ENCODE measurements around the gene HOXA5.
A peak's percentile ranks its signal among the peaks of the same experiment; 100 is the strongest.

HOXA5 gene

DNA sequence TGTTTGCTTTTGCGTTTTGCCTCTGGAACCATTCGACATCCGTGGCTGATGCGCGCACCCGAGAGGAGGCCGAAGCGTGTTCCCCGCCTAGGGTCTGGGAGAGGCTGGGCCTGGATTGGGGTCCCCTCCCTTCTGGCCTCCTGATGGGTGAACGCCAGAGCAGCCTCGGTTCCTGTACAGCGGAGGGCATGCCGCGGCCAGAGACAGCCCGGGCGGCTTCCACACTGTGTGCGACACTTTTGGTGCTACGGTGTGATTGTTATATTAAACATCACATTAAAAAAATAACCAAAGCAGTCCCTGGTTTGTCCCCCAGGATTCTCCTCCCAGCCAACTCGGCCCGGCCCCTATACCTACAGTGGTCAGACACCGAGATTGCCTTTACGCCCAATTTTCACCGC lies 16.7 kb upstream of the HOXA5 start:
- DNase-seq (ENCODE audit: low read depth in 2 of 2) = no peak

DNA sequence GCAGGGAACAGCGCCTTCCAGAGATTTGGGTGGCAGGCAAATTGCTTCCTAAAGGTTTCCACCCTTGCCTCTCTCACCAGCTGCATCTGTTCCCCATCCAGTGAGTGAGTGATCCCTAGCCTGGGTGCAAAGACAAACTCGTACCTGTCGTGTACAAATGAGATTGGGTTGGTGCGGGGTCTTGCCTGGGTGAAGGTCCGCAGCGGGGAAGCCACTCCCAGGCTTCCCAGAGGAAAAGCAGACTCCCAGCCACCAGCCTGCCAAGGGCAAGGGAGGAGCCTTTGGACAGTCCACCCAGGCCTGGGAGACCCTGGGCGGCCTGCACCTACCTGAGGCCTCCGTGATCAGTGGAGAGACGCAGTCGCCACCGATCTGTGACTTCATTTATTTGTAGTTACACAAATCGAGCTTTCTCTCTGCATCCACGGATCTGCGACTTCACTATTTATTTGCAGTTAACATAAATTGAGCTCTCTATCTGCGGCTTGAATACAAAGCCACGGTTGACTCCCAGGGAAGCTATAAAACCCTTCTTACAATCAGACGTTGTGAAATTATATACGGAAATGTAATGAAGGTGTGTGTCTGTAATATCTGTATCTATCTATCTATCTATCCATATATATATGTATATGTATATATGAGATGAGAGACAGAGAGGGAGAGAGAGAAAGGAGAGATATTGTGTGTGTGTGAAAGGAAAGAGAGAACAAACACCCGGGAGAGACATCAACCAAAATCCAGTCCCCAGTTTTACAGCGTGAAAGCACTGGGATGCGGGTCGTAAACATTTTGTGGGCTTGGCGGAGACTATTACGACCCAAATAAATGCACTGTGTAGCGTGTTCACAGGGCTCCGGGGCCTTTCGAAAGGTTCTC lies 16.0 kb upstream of the HOXA5 start:
- DNase-seq (ENCODE audit: low read depth in 2 of 2) = no peak

DNA sequence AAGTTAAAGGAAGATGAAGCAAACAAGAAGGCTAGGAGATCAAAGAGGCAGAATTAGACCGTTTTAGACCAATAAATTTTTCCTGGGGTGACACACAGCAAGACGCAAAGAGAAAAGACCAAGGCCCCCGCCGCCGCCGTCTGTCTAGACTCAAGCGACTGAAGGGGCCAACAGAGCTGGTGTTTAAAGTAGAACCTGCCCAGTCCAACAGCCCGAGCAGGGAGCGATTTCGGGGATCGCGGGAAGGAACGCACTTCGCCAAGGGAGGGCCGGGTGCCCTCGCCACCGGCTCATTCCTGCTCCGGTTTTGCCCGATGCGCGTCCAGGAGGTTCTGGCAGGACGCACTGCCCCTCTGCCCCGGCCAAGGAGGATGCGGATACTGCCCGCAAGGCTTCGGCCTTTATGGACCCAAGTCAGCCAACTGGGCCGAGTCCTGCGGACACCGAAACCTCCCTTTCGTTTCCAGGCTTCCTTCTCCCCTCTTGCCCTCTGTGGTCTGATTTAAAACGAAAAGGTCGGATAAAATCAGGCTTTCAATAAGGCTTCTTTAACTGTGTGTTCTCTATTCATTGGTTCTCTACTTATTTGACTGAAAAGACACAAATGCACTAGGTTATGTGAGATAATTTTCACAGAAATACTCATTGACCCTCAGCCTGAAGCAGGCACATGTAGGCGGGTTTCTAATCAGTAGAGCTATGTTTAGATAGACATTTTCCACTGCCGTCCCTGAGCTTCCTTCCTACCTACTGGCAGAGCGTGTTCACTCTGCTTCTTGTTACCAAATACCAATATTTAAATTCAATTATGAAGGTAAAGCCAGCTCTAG lies 15.2 kb upstream of the HOXA5 start:
- no peak for DNase-seq (ENCODE audit: low read depth in 2 of 2)

DNA sequence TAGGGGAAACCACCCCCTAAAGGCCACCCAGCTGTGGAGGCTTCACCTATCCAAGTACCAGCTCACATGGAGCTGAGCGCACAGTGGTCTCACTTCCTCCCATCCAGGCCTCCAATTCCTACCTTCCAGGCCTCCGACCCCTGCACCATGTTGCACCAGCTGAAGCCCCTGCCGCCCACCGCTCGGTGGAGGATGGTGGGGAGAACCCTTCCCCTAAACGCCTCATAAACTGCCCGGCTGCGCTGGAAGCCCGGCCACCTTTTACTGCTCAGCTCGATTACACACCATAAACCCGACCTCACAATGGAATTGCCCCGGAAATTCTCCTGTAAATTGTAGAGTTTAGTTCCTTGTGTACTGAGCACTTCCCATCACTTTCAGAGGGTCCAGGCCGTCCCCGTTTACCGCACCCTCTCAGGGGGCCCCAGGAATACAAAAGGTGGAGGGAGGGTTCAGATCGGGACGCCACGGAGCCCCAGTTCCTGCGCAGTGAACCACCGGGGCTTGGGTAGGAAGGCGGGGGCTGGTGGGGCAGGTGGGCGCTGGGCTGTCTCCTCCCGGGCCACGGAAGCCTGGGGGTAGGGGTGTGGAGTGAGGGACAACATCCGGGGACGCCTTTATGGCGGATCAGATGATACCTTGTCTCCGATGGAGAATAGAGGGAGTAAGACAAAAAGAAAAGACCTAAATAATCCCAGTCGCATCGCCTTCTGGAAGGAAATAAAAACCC lies 14.4 kb upstream of the HOXA5 start:
- DNase-seq (ENCODE audit: low read depth in 2 of 2) = no peak

DNA sequence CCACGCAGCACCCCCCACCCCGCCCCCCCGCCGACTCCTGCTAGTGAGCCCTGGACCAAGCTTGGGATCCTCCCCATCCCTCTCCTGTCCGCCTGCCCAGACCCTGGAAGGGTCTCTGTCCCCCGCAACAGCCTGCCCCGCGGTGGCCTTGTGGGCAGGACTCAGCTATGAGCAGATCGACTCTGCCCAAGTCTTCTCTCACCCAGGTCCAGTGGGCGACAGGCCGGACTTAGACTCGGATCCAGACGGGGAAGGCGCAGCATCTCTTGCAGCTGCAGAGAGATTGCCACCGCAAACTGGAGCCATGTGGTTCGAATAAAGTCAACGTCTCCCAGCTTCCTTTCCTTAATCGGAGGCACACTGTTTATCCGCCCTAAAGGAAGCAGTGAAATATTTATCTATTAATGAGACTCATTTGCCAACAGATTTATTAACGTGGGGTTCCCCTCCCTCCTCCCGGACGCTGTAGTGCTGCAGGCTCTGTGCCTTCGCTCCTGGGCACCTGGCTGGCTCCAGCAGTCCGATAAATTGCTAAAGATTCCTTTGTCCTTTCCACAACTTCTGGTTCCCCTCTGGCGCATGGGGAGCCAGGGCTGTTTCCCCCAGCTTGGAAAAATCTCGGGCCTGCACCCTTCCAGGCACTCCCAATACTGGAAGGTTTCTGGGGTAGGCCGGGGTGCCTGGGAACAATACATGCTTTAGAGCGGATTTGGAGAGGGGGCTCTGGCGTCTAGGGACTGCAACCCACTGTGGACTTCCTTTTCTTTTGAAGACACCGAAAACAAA lies 13.6 kb upstream of the HOXA5 start:
- no peak for DNase-seq (ENCODE audit: low read depth in 2 of 2)

DNA sequence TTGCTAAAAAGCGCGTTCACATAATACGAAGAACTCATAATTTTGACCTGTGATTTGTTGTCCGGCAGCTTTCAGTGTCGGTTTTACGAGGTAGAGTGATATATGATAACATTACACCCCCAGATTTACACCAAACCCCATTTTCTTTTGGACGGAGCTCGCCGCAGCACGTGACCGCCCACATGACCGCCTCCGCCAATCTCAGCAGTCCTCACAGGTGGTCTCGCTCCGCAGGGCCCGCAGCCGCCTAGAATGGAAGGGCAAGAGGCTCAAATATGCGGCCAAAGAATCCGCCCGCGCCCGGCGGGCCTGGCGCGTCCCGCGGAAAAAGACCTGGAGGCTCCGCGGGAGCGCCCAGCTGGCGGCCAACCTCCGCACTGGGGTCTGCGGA lies 13.0 kb upstream of the HOXA5 start, which contains the start of gene HOXA7:
TSS of gene HOXA7 (minus strand) at position 168 of the 391 bp plus-strand sequence. CDS start at position 38, 130 bp downstream.
- DNase-seq (ENCODE audit: low read depth in 2 of 2) = no peak

DNA sequence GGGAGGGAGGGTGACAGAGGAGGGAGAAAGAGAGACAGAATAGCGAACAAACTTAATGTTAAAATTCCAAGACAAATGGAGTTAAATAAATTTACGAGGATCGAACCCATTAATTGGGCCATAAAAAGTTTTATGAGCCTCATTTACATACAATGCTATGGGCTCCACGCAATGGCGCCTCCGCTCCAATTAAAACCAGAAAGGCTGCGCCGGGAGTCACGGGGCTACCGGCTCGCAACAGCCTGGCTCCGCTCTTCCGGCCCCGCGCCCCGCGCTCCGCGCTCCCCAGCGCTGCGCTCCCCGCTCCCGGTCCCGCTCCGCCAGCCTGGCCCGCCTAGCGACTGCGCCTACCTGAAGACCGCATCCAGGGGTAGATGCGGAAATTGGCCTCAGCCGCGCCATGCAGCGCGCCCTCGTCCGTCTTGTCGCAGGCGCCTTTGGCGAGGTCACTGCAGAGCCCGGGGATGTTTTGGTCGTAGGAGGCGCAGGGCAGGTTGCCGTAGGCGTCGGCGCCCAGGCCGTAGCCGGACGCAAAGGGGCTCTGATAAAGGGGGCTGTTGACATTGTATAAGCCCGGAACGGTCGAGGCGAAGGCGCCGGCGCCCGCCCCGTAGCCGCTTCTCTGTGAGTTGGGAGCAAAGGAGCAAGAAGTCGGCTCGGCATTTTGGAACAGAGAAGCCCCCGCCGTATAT lies 12.5 kb upstream of the HOXA5 start:
- DNase-seq (ENCODE audit: low read depth in 2 of 2) = no peak

DNA sequence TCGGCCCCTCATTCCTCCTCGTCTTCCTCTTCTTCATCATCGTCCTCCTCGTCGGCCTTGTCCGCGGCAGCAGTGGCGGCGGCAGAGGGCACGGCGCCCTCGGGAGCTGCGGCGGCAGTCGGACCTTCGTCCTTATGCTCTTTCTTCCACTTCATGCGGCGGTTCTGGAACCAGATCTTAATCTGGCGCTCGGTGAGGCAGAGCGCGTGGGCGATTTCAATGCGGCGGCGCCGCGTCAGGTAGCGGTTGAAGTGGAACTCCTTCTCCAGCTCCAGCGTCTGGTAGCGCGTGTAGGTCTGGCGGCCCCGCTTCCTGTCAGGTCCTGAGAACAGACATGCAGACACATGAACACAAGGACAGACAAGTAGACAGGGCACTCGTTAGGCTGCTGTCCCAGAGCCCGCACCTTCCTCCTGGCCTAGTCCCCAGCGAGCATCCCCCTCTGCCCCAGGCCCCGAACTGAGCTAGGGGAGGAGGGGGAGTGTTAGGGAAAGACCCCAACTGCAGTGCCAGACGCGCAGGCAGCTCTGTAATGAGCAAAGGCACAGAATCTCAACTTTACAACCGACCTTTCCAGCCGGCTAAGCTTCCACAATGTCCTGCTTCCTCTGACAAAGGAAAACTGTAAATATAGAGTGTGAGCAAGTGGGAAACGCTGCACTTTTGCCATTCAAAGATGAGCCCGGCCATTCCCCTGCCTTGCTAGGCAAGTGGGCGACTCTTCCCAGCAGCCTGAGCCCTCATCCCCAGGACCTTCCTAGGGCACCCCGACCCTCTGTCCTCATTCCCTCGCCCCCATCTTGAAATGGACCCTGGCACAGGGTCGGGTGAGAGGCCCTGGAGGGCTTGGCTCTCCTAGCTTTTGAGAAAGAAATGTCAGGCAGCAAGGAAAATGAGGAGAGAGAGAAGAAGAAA lies 11.7 kb upstream of the HOXA5 start:
- DNase-seq (ENCODE audit: low read depth in 2 of 2) = no peak

DNA sequence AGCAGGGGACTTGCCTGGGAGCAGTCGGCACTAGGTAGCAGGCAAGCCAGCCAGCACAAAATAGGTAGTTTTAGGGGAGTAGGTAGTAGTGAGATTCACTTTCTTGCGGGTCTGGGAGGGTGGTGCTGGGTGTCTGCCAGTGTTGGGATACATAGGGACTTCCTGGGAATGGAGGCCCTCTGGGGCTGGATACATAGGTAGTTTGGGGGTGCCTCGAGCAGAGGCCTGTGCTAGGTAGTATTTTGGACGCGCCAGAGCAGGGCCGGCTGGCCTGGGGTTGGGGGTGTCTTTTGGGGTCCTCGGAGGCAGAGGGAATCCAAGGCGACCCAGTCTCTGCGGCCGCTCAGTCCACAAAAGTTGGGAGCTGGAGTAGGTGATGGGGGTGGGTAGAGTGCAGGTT lies 10.9 kb upstream of the HOXA5 start:
- no peak for DNase-seq (ENCODE audit: low read depth in 2 of 2)

DNA sequence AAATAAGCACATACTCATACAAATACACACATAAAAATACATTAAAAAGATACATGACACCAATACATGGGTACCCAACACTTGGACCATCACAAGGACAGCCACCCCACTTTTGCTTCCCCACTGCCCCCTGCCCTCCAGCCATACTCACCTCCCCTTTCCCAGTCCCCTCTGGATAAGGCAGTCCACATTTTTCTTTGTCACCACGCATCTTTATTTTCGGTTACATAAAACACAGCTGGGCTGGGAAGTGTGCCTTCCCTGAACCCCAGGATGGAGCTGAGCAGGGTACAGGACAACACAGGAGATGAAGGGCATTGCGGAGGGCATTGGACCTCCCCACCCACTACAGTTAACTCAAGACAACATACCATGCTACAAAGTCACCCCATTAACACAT lies 10.0 kb upstream of the HOXA5 start:
- DNase-seq (ENCODE audit: low read depth in 2 of 2) = no peak

DNA sequence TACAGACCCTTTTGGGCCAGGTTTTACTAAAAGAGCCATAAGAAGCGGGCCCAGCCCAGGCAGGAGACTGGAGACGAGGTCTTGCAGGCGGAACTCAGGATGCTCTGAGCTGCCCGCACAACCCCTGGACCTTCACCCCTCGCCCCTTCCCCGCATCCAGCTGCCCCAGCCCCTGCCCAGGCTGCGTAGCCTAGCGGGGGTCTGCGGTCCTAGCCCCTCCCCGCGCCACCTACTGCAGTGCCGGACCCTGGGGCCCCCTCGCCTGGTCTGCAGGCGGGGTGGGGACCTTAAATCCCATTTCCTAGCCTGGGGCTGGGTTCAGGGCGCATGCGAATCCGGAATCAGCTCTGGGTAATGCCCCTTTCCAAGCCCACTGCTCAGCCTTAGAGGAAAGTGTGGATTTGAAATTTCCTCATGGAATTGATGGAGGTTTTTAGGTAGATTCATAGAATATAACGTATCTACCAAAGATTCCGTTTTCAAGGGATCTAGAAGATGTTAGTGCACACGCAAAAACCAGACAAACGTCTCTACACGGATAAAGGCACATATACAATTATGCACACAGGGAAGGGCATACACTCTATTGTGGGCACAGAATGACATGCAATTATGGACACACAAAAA lies 9.4 kb upstream of the HOXA5 start:
- no peak for DNase-seq (ENCODE audit: low read depth in 2 of 2)

DNA sequence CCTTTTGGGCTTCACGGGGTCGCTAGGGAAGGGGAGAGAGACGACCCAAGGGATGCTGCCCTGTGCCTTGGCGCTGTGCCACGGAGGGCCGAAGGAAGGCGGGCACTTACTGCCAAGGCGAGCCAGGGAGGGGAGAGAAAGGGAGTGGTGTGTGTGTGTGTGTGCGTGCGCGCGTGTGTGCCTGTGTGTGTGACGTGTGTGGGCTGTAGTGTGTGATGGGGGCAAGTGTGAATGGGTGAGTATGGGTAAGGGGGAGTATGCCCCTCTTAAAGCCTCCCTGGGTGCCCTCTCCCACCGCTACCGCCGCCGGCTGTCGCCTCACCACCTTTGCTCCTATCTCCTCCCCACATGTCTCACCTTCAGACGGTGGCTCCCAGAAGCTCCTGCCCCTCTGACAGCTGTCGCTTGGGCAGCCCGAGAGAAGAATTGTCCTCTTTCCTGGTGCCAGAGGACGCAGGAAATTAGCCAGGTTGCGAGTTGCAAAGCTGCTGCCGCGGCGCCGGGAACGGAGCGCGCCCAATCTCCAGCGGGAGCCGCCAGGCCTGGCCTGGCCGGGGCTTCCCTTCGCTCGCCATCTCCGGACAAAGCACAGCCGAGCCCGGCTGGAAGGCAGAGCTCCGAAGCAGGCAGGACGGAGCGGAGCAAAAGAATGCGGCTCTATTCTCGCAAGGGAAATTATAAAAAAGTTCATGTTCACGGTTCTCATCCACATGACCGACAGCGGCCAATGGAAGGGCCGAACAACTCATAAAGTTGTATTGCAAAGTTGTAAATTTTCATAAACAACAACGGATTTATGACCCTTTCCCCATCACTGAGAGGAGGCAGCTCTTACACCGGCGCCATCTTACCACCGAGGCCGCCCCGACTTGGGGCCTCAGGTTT lies 8.7 kb upstream of the HOXA5 start, which contains the start of gene HOXA3:
TSS of gene HOXA3 (minus strand) at position 653 of the 885 bp plus-strand sequence. CDS start 41,943 bp downstream, outside the sequence.
- DNase-seq (ENCODE audit: low read depth in 2 of 2) = no peak

DNA sequence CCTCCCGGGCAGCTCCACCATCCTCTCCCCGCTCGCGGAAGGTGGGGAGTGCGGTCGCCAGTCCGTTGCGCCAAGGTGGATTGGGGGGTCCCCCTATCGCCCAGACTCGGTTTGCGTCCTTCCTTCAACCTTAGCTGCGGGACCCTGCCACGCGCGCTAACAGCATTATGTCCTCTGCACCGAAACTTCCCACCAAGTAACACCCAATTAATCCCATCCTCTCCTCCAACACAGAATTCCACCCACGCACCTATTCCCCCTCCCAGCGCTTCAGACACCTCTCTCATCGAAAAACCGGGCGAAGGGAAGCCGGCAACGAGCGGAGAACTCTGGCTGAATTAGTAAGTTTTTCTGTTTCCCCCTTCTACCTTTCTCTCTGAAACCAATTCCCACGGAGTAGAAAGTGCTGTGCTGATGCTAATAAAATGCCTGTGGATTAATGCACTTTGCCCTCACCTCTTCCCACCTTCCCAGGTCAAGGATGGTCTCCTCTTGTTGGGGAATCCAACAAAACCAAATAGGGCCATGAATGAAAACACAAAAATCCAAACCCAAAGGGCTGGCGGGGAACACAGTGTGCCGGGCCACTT lies 8.0 kb upstream of the HOXA5 start:
- DNase-seq (ENCODE audit: low read depth in 2 of 2) = no peak

DNA sequence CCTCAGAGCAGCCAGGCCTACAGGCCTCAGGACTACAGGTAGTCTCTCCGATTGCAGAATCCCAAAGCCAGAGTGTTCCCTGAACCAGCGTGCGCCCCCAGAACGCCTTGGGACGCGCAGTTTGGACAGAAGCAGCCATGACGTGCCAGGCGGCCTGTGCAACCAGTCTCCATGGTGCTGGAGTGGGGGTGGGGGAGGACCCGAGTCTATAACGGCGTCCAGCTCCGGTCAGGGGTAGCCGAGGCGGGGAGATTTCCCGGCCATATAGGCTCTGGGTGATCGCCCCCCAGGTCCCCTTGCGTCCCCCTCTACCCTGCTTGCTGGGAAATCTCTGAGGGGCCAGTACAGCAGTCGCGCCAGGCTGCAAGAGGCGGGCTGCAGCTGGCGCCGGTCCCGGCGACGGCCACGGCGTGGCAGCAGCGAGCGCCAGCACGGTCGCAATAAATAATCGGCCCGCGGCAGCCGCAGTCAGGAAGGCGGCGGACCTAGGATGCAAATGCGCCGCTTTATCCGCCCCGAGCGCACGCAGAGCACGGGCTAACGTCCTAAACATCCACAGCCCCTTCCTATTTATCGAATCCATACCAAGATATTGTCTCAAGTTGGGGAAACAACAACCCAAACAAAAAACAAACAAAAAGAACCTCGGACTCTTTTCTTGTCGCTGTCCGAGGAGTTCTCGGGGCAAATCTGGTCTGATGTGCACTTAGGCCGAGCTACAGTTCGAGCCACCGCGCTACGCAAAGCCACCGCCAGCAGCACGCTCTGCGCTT lies 7.3 kb upstream of the HOXA5 start:
- peak in 1 of 2 donors; percentile 40 for DNase-seq (ENCODE audit: low read depth in 2 of 2)

DNA sequence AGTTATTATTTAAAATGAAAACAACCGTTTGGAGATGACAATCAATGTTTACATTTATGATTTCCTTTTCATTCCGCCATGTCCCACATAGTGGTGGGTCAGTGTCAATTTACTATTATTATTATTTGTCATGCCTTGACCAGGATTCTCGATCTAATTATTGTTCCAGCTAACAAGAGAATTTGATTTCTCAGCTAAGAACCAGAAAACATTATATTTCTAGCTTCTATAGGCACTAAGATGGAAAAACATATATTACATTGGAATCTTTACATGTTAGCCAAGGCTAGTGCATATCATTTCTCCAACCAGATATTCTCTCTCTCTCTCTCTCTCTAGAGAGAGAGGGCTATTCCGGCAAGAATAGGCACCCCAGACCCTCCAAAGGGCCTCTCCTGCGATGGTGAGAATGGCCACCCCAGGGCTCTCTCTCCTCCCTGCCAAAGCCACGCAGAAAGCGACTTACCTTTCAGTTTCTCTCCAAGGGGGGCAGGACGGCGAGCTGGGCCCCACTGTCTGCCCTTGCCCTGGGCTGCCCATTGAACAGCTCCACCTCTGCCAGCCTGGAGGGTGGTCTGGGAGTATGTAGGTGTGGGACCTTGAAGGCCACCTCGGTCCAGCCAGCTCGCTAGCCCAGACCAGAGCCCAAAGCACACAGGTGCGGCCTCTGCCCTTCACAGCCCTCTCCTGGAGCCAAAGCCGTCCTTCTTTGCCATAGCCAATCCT lies 6.5 kb upstream of the HOXA5 start:
- no peak for DNase-seq (ENCODE audit: low read depth in 2 of 2)
